NCI-H510A (cell line): ENCODE measurements around the gene VIPR1.

Experiments used
- DNase-seq: peaks from one replicate; lab custom pipeline; 2025; lab: John Stamatoyannopoulos, UW

Gene VIPR1

GRCh38 chr3:42493798-42494151 is 8.7 kb upstream of the VIPR1 start:
- DNase-seq: no peak

- DNase-seq: no peak
These were observed 7.0 kb upstream of the VIPR1 start for GRCh38 chr3:42495393-42495792.

GRCh38 chr3:42497009-42497731 is 5.3 kb upstream of the VIPR1 start:
- no peak for DNase-seq

- no peak for DNase-seq
These were observed 4.4 kb upstream of the VIPR1 start for GRCh38 chr3:42498034-42498433.

GRCh38 chr3:42498791-42499477 is 3.5 kb upstream of the VIPR1 start:
- DNase-seq: no peak

GRCh38 chr3:42499478-42499871 is 3.0 kb upstream of the VIPR1 start:
- no peak for DNase-seq

- no peak for DNase-seq
These were observed 2.4 kb upstream of the VIPR1 start for GRCh38 chr3:42500091-42500490.

- DNase-seq: no peak
These were observed 1.5 kb upstream of the VIPR1 start for GRCh38 chr3:42500909-42501308.

GRCh38 chr3:42501321-42501680 is 1.1 kb upstream of the VIPR1 start:
- no peak for DNase-seq

GRCh38 chr3:42501681-42502428 is 588 bp upstream of the VIPR1 start:
- peak; percentile 44 for DNase-seq

GRCh38 chr3:42503251-42503924 is 945 bp downstream of the VIPR1 start:
- DNase-seq: no peak

GRCh38 chr3:42503957-42504333 is 1.5 kb downstream of the VIPR1 start:
- no peak for DNase-seq

- no peak for DNase-seq
These were observed 2.1 kb downstream of the VIPR1 start for GRCh38 chr3:42504334-42505127.

- DNase-seq: no peak
These were observed 2.8 kb downstream of the VIPR1 start for GRCh38 chr3:42505128-42505848.

- no peak for DNase-seq
These were observed 3.5 kb downstream of the VIPR1 start for GRCh38 chr3:42505849-42506410.

GRCh38 chr3:42507252-42507651 is 4.8 kb downstream of the VIPR1 start:
- DNase-seq: peak; percentile 60

- DNase-seq: no peak
These were observed 5.4 kb downstream of the VIPR1 start for GRCh38 chr3:42507761-42508335.

- no peak for DNase-seq
These were observed 6.1 kb downstream of the VIPR1 start for GRCh38 chr3:42508562-42508961.

- no peak for DNase-seq
These were observed 6.7 kb downstream of the VIPR1 start for GRCh38 chr3:42509111-42509510.

GRCh38 chr3:42510325-42510724 is 7.9 kb downstream of the VIPR1 start:
- no peak for DNase-seq
